SU-DHL-6 (cell line): ENCODE results near the gene SLC1A1.

Experiments
- H2AFZ ChIP-seq: fragments of 200-600 bp; sonication (generic); 2 replicates; pipeline ENCODE4 v1.6.1; 2014; ENCODE audit warnings: low read depth, mild to moderate bottlenecking, moderate library complexity, mixed read lengths, antibody characterized with exemption, low read length; ENCODE audit not compliant: severe bottlenecking
- H3F3A ChIP-seq: fragments of 200-600 bp; shearing (Covaris generic); 2 replicates; pipeline ENCODE4 v1.6.0; 2016; ENCODE audit warnings: antibody characterized with exemption, mild to moderate bottlenecking; ENCODE audit not compliant: insufficient read depth
- H3K27ac ChIP-seq: fragments of 200-600 bp; sonication (generic); 2 replicates; pipeline ENCODE4 v1.5.1; 2016; ENCODE audit warnings: low read depth, mild to moderate bottlenecking, low read length, moderate library complexity, mixed read lengths
- H3K27me3 ChIP-seq: fragments of 200-600 bp; sonication (generic), shearing (Covaris generic); 2 replicates; pipeline ENCODE4 v1.6.0; 2014; ENCODE audit warnings: mild to moderate bottlenecking, low read length
- H3K36me3 ChIP-seq: fragments of 200-600 bp; sonication (generic); 2 replicates; pipeline ENCODE4 v1.6.1; 2014; ENCODE audit warnings: mild to moderate bottlenecking, low read length, mixed read lengths
- H3K4me2 ChIP-seq: fragments of 300-600, 200-600 bp; shearing (Covaris generic), sonication (generic); 2 replicates; pipeline ENCODE4 v1.6.0; 2014; ENCODE audit warnings: low read length, low read depth, mild to moderate bottlenecking; ENCODE audit not compliant: poor library complexity, severe bottlenecking
- H3K4me3 ChIP-seq: fragments of 200-600 bp; sonication (generic); 2 replicates; pipeline ENCODE4 v1.5.1; 2014; ENCODE audit warnings: antibody characterized with exemption, low read length, mild to moderate bottlenecking, mixed read lengths; ENCODE audit not compliant: insufficient read depth, poor library complexity, severe bottlenecking
- H3K79me2 ChIP-seq: fragments of 200-600 bp; sonication (generic); 2 replicates; pipeline ENCODE4 v1.6.1; 2014; ENCODE audit warnings: mild to moderate bottlenecking, low read length, moderate library complexity; ENCODE audit not compliant: insufficient read depth
- H3K9ac ChIP-seq: fragments of 200-600 bp; sonication (generic); 2 replicates; pipeline ENCODE4 v1.7.0; 2014; ENCODE audit warnings: mild to moderate bottlenecking, low read length
- H3K9me2 ChIP-seq: fragments of 200-600 bp; sonication (generic); replicated peaks from 2 replicates; pipeline ENCODE4 v1.6.1; 2014; ENCODE audit warnings: low read length; ENCODE audit not compliant: insufficient read depth
- H3K9me3 ChIP-seq: fragments of 200-600 bp; sonication (generic); 2 replicates; pipeline ENCODE4 v1.6.1; 2014; ENCODE audit warnings: low read length, mixed read lengths; ENCODE audit not compliant: insufficient read depth
- H4K20me1 ChIP-seq: fragments of 200-600 bp; sonication (generic); 2 replicates; pipeline ENCODE4 v1.6.1; 2014; ENCODE audit warnings: low read depth, mild to moderate bottlenecking, antibody characterized with exemption, low read length, moderate library complexity, mixed read lengths
- EZH2phosphoT487 ChIP-seq: fragments of 200-600 bp; sonication (generic), shearing (Covaris generic); conservative IDR thresholded peaks from 2 replicates; pipeline ENCODE4 v1.6.1; 2018; ENCODE audit warnings: mild to moderate bottlenecking, antibody characterized with exemption, low read length, moderate library complexity, mixed read lengths
- TF ChIP-seq, protein P1 (sequence below): fragments of 200-600 bp; sonication (generic); IDR thresholded peaks from one replicate; pipeline ENCODE4 v1.5.1; 2017; ENCODE audit warnings: antibody characterized with exemption, mild to moderate bottlenecking, low read length, moderate library complexity; ENCODE audit not compliant: insufficient read depth, poor library complexity, severe bottlenecking

SLC1A1 gene

GRCh38 chr9:4576448-4576847, 86.2 kb downstream of the SLC1A1 start:
- H3K9ac ChIP-seq: no peak overlapping the region
- no peak overlapping the region for H3K27ac ChIP-seq
- no peaks in the 10 kb centered on the region for H3K27me3 ChIP-seq
- H2AFZ ChIP-seq: no peak overlapping the region
- H3K4me2 ChIP-seq: no peak overlapping the region
- no peaks in the 10 kb centered on the region for H4K20me1 ChIP-seq
- no peaks in the 10 kb centered on the region for H3K9me2 ChIP-seq
- H3K36me3 ChIP-seq: no peaks in the 10 kb centered on the region
- no peaks in the 10 kb centered on the region for H3F3A ChIP-seq
- H3K9me3 ChIP-seq: no peaks in the 10 kb centered on the region
- no peaks in the 10 kb centered on the region for H3K79me2 ChIP-seq
- TF ChIP-seq, protein P1, sequence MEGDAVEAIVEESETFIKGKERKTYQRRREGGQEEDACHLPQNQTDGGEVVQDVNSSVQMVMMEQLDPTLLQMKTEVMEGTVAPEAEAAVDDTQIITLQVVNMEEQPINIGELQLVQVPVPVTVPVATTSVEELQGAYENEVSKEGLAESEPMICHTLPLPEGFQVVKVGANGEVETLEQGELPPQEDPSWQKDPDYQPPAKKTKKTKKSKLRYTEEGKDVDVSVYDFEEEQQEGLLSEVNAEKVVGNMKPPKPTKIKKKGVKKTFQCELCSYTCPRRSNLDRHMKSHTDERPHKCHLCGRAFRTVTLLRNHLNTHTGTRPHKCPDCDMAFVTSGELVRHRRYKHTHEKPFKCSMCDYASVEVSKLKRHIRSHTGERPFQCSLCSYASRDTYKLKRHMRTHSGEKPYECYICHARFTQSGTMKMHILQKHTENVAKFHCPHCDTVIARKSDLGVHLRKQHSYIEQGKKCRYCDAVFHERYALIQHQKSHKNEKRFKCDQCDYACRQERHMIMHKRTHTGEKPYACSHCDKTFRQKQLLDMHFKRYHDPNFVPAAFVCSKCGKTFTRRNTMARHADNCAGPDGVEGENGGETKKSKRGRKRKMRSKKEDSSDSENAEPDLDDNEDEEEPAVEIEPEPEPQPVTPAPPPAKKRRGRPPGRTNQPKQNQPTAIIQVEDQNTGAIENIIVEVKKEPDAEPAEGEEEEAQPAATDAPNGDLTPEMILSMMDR: no peak
- TF ChIP-seq EZH2phosphoT487: no peak
- H3K4me3 ChIP-seq: no peak overlapping the region

- Histone ChIP-seq H3K27ac (no peak overlapping the region), H4K20me1 (no peaks in the 10 kb centered on the region), H3K27me3 (no peaks in the 10 kb centered on the region), H3K4me3 (no peak overlapping the region), H3K9me2 (no peaks in the 10 kb centered on the region), H3F3A (no peaks in the 10 kb centered on the region), H3K79me2 (no peaks in the 10 kb centered on the region), H3K36me3 (no peaks in the 10 kb centered on the region), H3K9ac (no peak overlapping the region), H3K4me2 (no peak overlapping the region), H2AFZ (no peak overlapping the region), H3K9me3 (no peaks in the 10 kb centered on the region)
- TF ChIP-seq, protein P1: no peak
- TF ChIP-seq EZH2phosphoT487: no peak
Observed at GRCh38 chr9:4579001-4579400, 88.7 kb downstream of the SLC1A1 start.

DNA sequence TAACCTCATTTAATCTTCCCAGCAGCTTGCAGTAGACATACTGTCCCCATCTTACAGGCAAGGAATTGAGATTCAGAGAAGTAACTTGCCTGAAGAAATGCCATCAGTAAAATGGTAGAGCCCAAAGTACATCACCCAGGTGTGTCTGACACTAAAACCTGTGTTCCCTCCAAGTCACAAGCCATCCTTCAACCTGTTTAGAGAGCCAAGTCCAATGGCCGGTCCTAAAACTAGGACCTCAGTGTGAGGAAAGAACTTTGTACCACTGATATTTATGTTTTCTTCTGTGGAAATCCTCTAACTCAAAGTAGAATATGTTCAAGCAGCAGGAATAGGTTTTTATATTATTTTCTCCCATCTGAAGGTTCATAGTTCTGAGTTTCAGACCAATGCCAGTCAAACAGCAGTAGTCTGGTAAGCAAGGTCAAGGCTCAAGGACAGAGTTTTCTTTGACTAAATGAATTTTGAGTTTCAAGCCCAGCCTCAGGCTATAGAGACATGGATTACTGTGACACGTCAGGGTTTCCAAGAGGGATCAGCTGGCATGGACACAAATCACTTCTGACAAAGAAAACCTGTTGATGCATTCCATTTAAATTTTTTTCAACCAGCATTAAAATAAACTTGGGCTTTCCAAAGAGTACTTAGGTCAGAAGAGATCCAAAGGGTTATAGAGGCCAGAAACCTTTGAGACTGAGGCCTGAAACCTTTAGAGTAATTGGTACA, 90.9 kb downstream of the SLC1A1 start:
- no peak overlapping the region for H2AFZ ChIP-seq
- no peak overlapping the region for H3K9ac ChIP-seq
- H3K9me2 ChIP-seq: no peaks in the 10 kb centered on the region
- no peak overlapping the region for H3K4me3 ChIP-seq
- H3K36me3 ChIP-seq: no peaks in the 10 kb centered on the region
- no peaks in the 10 kb centered on the region for H3K79me2 ChIP-seq
- no peak overlapping the region for H3K27ac ChIP-seq
- TF ChIP-seq EZH2phosphoT487: no peak
- TF ChIP-seq, protein P1: no peak
- no peaks in the 10 kb centered on the region for H3F3A ChIP-seq
- no peaks in the 10 kb centered on the region for H3K27me3 ChIP-seq
- H3K9me3 ChIP-seq: no peaks in the 10 kb centered on the region
- H3K4me2 ChIP-seq: no peak overlapping the region
- no peaks in the 10 kb centered on the region for H4K20me1 ChIP-seq
